C1 segment of cervical spinal cord (tissue), 14 donors: Measurements from ENCODE around the gene SPDYE16.
"Not testable (repeated sequence)": the region's sequence is repeated elsewhere in the genome, so short reads cannot be mapped to it uniquely, and the experiment has no call there.

Source experiments
- DNase-seq, 14 donors: peaks; one replicate each; lab custom pipeline; 2025; lab: John Stamatoyannopoulos, UW

SPDYE16 gene

GRCh38 chr7:76504351-76505167, 38.5 kb downstream of the SPDYE16 start:
- not testable (repeated sequence) for DNase-seq

- not testable (repeated sequence) for DNase-seq
Measured at GRCh38 chr7:76503244-76503643, 39.9 kb downstream of the SPDYE16 start.

DNA sequence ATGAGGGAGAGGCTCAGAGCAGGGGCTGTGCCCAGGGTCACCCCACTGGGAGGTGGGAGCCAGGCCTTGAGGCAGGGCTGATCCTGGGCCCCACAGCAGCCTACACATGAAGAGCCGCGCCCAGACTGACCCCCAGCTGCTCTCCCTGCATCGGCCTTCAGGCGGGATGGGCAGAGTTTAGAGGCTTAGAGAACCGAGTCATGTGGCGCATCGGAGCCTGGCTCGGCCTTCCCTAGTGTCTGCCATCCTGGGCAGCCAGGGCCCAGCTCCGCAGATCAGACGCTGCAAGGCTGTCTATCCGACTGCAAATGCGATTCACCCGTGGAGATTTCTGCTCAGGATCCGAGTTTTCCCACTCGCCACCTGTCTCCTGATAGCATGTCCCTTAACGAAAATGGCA, 40.3 kb downstream of the SPDYE16 start:
- DNase-seq: peak in 1 of 14 donors; percentile 29

DNA sequence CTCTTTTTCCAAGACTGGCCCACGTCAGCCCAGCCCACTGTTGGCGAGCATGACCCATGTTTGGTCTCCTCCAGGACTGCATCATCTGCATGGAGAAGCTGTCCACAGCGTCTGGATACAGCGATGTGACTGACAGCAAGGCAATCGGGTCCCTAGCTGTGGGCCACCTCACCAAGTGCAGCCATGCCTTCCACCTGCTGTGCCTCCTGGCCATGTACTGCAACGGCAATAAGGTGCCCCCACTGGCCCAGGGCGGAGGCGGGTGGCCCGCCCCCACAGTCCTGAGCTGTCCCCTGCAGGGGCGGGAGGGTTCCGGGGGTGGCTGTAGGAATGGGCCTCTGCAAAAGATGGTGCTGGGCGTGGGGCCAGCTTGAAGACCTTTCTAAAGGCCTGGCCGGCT, 40.9 kb downstream of the SPDYE16 start:
- DNase-seq: not testable (repeated sequence)

- DNase-seq: not testable (repeated sequence)
Measured at GRCh38 chr7:76499924-76500241, 43.2 kb downstream of the SPDYE16 start.

DNA sequence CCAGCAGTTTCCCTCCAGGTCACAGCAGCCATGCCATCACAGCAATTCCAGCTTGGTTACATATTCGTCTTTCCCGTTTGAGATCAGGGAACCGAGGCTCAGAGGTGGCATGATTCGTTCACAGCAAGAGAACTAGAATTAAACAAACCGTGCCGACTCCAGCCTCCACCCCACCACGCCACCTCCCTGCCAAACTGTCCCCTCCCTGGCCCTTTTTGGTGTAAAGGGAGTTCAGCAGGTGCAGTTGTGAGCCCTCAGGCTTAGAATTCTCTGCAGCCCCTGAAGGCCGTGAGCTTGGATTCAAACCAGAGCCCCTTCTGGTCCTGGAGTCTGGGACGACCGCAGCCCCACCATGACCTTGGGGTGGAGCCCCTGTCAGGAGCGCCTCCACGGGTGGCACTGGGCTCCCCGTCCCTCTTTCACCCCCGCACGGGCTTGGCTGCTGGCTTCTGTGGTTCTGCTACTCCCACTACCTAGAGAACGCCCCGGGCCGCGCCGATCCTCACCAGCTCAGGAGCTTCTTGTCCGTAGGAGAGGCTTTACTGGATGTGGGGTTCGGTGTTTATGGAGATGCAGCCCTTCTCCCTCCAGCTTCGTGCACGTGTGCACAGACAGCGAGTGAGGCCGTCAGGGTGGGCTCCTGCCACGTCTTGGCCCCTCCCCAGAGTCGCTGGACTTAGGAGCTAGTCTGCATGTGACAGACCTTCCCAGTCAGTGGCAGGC, 43.7 kb downstream of the SPDYE16 start:
- DNase-seq: not testable (repeated sequence)

DNA sequence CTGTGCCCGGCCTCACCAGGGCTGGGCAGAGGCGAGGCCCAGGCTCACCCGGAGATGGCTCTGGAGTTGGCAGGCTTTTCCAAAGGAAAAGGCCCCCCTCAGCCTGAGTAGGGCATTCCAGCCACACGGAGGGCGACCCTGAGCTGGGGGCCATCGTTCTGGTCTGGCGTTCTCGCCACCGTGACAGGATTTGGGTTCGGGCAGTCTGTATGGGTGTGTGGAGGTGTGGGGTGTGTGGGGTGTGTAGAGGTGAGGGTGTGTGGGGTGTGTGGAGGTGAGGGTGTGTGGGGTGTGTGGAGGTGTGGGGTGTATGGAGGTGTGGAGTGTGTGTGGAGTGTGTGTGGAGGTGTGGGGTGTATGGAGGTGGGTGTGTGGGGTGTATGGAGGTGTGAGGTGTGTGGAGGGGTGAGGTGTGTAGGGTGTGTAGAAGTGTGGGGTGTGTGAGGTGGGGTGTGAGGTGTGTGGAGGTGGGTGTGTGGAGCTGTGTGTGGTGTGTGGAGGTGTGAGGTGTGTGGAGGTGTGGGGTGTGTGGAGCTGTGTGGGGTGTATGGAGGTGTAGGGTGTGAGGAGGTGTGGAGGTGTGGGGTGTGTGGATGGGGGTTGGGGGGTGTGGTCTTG, 44.4 kb downstream of the SPDYE16 start:
- DNase-seq: not testable (repeated sequence)

DNA sequence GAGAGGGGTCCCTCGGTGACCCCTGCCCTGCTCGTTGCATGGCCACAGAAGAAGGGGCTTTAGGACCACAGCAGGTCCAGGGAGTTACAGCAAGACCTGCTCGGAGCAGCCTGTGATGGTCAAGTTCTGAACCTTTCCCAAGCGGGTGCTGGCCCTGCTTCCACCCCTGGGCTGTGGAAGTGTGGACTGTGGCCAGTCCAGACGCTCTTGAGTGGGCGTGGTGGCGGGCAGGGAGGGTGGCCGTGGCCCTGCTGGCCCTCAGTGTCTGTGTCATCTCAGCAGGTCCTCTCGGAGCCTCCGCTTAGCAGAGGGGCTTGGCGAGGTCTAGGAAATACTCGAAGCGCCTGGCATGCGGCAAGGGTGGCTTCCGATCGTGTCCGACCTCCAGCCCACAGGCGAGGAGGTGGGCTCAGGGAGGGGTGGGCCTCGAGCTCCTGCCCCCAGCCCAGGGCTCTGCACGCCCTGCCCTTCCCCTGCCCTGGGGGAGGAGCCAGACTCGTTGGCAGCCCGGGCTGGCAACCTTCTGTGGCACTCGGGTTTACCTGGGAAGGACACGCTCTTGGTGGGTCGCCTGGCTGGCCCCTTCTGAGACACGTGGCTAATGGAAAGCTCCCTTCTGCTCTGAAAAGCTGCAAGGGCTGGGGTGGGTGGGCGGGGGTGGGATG, 45.0 kb downstream of the SPDYE16 start:
- not testable (repeated sequence) for DNase-seq

DNA sequence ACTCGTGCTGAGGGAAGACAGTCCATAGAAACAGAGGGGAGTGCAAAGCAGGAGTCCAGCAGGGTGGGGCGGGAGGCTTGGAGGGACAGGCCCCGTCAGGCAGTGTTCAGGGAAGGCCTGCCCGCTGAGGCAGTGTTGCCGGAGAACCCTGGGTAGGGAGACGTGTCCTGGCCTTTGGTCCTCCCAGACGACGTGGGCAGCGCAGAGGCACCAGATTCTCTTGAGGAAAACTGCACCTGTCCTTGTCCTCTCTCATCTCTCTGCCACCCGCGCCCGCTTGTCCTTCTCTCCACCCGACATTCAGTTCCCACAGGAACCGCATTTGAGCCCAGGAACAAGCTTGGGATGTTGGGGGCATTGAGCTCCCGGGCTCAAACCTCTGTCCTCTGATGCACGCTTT, 47.4 kb downstream of the SPDYE16 start:
- DNase-seq: not testable (repeated sequence)

- DNase-seq: not testable (repeated sequence)
Measured at GRCh38 chr7:76492139-76492538, 51.0 kb downstream of the SPDYE16 start.

DNA sequence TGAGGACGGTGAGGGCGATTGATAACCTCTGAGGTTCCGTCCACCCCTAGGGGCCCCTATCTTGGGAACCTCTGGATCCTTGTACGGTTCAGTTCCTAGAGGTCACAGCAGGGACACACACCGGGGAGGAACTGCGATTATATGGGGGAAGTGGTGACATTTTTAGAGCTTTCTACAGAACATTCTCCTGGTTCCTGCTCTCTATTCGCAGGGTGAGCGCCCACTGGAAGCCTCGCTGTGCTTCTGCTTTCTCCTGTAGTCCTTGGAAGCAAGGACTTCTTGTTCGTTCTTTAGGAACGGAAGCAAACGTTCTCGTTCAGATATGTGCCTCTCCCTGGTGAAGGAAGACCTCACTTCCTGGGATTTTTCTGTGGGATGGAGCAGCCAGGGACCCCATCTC, 55.1 kb downstream of the SPDYE16 start:
- not testable (repeated sequence) for DNase-seq

DNA sequence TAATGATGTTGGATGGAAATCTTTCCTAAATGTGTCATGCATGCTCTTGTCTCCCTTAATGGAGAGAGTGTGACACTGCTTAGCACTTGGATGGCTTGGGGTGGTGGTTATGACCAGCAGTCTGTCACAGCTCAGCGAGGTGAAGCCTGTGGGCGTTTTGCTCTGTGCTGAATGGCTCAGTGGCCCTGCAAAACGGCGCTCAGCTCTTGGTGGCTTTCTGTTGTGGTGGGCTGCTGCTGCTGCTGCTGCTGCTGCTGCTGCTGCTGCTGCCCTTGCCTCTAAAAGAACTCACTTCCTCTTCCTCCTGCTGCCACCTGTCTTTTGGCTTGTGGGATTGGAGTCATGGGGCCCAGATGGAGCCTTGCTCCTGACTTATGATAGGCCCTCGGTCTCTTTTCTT, 56.5 kb downstream of the SPDYE16 start:
- DNase-seq: not testable (repeated sequence)

GRCh38 chr7:76485822-76486610, 57.1 kb downstream of the SPDYE16 start:
- not testable (repeated sequence) for DNase-seq

- DNase-seq: not testable (repeated sequence)
Measured at GRCh38 chr7:76484456-76484855, 58.6 kb downstream of the SPDYE16 start.

DNA sequence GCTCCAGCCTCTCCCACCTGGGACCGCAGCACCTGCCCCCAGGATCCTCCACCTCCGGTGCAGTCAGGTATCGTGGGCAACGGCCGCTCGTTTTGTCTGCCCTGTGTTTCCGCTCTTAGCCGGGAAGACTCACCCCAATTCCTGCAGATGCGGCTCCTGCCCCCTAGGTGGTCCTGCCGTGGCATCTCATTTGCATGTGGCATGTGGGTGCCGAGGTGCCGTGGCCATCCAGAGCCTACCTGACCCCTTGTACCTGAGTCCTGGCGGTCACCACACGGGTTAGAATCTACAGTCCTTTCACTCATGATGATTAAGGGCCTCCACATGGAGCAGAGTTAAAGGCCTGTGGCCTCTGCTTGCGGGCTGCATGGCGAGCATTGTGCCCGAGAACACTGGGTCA, 60.0 kb downstream of the SPDYE16 start:
- not testable (repeated sequence) for DNase-seq

DNA sequence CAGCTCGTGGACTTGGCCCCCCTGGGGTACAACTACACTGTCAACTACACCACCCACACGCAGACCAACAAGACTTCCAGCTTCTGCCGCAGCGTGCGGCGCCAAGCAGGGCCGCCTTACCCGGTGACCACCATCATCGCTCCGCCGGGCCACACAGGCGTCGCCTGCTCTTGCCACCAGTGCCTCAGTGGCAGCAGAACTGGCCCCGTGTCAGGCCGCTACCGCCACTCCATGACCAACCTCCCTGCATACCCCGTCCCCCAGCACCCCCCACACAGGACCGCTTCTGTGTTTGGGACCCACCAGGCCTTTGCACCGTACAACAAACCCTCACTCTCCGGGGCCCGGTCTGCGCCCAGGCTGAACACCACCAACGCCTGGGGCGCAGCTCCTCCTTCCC, 60.4 kb downstream of the SPDYE16 start:
- DNase-seq: not testable (repeated sequence)
